Activated CD4-positive, alpha-beta T cell treated with anti-CD3 and anti-CD28 coated beads for 24 hours (primary cell): ENCODE data around the gene ACTL9.

Experiments
- DNase-seq, 2 donors: peaks; one replicate each; pipeline ENCODE4 v3.0.0-alpha.2; 2020; ENCODE audit warnings: low read depth in 2 of 2

ACTL9 gene

DNA sequence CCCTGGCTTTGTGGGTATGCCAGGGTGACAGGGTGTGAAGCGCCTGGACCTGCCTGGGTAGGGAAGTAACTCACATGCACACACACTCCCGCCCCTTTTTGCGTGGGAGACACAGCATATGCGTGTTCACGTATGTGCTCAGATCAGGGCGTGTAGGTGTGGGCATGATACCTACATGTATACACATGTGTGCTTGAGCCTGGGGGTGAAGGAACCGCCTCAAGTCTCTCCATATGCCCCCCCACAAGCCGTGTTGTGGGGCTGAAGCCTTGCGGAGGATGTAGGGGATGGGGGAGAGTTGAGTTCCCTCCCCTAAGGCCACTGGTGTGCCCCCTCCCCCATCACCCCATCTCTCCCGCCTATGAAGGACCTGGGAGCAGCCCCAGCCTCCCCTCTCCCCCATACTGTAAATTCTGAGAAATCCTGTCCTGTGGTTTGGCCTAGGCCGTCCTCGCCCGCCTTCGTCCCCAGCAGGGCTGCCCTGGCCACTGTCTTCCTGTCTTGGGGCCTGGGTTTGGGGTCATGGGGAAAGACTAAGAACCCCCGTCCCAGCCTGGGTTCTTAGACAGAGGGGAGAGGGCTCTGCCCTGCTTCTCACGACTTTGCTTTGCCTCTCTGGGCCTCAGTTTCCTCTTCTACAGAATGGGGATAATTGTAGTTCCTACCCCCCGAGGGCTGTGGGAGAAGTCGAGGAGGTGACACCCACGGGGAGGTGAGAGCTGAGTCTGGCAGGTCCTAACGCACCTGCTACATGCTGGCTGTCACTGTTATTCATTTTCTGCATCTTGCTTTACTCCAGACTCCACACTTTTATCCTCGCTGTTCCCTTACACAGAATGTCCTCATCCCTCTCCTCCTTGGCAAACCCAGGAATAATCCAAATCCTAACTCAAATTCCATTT is 14.3 kb downstream of the ACTL9 start:
- no peak for DNase-seq

DNA sequence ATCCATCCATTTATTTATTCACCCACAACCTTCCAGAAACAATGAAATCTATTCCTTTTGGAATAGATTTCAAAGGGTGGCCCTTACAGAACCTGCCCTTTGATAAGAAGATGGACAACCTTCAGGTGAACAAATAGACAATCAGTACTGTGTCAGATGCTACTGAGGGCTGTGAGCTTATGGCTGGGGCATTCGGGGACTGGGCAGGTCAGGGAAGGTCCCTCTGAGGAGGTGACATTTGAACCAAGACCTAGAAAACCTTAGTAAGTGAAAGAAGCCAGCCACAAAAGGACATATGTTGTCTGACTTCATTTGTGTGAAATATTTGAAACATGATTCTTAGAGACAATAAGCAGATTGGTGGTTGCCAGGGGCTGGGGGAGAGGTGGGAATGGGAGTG is 15.7 kb downstream of the ACTL9 start:
- DNase-seq = no peak

DNA sequence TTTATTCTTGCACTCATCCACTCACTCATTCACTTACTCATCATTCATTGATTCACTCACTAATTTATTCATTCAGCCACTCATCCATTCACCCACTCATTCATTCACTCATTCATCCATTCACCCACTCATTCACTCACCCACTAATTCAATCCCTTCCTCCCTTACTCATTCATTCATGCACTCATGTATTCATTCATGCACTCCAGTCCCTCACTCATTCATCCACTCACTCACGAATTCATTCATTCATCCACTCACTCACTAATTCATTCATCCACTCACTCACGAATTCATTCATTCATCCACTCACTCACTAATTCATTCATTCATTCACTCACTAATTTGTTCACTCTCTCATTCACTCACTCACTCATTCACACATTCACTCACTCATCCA is 16.1 kb downstream of the ACTL9 start:
- no peak for DNase-seq

DNA sequence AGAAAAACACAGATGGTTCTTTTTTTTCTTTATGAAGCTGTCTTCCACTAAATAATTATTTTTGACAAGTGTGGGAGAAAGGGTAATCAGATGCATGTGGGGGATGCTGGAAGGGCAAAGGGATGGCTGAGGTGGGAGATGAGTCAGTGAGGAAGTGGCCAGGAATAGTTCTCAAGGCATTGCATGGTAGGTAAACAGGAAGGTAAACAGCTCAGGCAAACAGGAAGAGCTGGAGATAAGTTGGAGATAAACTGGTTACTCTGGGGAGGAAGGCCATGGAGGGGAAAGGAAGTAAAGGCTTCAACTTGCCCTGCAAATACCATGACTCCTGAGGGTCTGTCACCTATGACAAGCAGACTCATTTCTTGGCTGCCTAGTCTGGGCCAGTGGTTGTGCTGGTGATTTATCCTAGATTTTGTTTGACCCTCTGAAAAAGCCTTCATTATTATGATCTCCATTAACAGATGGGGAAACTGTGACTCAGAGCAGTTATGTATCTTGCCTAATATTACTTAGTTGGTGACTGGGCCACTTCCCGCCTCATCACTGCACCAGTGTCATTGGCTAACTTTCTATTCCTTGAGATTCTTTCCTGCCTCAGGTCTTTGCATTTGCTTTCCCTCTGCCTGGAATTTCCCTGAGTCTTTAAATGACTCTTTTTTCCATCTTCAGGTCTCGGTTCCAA is 17.1 kb downstream of the ACTL9 start:
- DNase-seq = no peak

DNA sequence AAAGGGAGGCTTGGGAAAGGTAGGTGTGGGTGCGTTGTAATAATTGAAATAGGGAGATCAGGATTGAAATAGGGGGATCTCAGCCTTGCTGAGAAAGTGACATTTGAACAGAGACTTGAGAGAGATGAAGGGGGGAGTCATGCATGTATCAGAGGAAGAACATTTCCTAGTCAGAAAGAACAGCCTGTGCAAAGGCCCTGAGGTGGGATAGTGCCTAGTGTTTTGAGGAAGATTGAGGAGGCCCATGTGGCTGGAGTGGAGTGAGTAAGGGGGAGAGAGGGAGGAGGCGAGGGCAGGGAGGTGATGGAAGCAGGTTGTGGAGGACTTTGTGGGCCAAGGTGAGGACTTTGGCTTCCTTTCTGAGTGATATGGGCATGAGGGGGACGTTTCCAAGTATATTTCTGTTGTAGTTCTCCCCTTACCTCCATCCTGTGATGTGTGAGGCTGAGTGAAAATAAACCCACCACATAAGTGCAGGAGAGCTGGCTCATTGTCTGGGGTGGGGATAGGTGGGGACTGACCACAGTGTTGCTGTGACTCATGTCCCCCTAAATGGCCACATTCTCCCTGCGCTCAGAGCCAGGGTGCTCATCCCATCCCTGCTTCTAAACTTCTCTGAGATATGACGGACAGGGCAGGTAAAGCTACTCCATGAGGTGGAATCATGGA is 17.8 kb downstream of the ACTL9 start:
- no peak for DNase-seq

DNA sequence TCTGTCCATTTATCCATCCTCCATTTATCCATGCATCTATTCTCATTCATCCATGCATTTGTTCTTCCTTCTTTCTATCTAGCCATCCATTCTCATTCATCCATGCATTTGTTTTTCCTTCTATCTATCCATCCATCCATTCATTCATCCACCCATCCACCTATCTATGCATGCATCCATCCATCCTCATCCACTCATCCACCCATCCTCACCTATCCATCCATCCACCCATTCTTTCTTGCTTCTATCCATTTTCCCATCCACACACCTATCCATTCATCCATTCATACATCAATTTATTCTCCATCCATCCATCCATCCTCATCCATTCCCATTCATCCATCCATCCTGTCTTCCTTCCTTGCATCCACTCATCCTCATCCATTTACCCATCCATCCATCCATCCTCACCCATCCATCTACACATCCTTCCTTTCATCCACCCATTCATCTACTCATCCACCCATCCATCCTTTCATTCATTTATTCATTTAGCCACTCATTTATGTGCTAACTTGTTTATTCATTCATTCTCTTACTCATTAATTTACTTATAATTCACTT is 20.3 kb downstream of the ACTL9 start:
- DNase-seq = no peak

DNA sequence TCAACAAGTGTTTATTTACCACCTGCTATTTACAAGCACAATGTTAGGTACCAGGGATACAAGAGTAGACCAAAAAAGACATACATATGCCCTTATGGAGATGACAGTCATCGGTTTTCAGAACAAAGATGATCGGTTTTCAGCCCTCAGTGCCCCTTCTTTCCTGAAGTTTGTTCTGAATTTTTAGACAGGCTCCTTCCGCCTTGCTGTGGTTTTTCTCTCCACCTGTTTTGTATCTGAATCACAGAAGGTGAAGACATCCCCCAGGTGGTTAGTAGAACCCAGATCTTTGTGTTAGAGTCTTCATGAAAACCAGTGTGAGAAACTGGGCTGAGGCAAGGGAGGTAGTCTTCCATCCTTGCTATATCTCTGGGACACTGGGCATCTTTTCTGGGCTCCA is 23.5 kb downstream of the ACTL9 start:
- DNase-seq = no peak

DNA sequence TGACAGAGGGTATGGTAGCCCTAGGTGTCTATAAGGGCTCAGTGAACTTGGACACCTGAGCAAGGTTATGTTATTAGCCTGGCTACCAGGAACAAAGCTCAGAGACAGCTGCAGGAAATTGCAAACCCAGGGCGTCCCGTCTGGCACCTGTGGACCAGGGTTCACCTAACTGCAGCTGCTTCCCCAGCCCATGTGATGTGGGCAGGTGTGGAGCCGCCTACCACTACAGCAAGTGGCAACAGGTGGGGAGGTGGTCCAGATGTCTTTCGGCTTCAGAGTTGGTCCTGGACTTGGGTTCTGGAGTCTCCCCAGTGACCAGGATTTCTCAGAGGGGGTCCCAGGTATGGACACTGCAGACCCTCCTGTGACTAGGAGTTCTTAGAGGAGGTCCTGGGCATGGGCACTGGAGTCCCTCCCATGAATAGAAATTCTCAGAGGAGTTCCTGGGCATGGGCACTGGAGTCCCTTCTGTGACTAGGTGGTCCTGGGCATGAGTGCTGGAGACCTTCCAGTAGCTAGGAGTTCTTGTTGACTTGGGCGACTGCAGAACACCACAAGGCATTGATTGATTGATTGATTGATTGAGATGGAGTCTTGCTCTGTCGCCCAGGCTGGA is 25.2 kb downstream of the ACTL9 start:
- no peak for DNase-seq

DNA sequence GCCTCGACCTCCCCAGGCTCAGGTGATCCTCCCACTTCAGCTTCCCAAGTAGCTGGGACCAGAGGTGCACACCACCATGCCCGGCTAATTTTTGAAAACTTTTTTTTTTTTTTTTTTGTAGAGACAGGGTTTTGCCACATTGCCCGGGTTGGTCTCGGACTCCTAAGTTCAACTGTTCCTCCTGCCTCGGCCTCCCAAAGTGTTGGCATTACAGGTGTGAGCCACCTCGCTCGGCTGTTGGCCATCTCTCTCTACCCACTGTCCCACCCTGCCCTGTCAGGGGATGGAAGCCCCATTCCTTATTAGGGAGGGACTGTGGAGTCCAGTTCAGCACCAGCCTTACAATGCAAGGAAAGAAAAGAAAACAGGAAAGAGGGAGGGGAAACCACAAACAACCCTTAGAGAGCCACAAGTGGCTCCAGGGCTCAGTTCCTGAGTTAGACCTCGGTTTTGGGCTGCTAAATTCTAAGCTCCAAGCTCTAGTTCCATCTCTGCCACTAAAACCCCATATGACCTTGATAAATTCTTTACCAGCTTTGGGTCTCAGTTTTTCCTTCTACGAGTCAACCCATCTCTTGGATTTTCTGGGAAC is 31.7 kb downstream of the ACTL9 start:
- no peak for DNase-seq

DNA sequence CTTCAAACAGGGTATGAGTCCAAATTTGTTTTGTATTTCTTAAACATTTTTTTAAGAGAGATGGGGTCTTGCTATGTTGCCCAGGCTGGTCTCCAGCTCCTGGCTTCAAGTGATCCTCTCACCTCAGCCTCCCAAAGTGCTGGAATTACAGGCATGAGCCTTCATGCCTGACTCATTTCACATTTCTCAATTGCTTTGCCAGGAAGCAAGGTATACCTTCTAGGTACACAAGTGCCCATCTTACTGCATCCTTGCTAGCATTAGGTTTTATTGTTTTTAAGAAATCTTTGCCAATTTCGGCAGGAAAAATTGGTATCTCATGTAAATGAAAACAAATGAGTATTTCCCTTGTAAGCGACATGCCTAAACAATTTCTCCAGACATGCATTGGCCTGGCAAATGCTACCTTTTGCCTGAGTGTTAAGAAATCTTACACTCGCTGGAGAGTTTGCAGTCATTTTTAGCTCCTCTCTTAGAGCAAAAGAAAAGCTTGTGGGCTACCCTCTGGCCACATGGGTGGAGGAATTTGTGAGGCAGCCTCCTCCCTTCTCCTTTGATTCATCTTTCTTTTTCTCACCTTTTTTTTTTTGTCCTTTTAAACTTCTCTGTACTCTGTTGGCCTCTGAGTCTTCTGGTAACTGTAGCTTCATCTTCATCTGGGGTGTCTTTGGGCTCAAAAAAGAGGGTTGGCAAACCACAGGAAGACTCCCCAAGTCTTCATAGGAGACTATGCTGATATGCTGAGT is 33.0 kb downstream of the ACTL9 start:
- DNase-seq = no peak

DNA sequence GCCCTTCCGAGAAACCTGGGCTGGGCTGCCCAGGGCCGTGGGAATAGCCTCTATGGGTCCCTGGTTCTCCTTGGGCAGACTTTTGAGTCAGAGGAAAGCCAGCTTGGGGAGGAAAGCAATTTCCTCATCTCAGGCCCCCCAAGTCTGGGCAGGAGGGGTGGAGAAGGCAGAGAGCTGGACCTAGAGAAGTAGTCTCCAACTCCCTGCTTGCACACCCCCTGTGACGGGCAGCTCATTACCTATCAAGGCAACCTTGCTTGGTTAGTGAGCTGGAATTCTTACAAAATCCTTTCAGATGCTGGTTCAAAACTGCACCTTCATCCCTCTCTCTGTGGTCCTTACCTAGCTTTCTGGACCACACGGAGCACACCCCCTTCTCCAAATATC is 33.9 kb downstream of the ACTL9 start:
- no peak for DNase-seq

DNA sequence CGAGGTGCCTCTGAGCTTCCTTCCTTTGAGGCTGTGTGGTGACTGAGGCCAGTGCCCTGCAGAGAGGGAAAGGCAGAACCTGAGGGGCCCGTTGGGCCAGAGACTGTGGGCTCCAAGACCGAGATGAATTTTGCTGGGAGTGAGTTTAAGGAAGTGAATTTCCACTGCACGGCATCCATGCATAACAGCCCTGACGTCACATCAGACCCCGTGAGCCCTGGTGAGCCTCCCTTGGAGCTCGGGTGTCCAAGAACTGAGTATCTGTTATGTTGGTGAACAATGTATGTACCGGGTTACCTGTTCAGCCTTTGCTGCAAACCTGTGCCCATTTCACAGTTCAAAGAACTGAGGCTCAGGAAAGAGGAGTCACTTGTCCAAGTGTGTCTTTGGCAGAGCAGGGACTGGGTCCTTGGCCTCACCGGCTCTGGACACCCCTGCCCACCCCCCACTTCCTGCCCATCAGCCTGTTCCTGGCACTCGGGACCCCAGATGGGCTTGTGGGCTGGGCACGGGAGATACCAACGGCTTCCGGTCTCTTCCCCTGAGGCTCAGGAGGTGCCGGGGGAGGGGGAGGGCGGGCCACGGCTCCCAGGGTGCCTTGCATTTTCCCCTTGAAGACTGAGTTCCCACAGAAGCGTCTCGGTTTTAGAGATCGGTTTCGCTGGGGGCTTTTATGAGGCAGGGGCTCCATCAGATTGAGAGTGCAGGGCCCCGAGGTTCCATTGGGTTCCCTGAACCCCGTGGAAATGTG is 34.5 kb downstream of the ACTL9 start:
- peak in 1 of 2 donors; percentile 21 for DNase-seq

DNA sequence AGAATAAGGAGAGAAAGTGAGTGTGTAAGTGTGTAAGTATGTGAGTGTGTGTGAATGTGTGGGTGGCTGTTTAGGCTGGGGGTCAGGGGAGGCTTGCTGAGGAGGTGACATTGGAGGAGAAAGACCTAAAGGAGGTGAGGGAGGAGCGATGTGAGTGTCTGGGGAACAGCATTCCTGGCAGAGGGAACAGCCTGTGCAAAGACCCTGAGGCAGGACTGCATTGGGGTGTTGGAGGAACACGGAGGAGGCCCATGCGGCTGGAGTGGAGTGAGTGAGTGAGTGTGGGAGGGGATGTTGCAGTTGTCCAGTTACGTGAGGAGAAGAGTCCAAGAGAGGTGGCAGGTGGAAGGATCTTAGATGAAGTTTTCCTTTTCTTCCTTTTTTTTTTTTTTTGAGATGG is 36.3 kb downstream of the ACTL9 start:
- DNase-seq = no peak

DNA sequence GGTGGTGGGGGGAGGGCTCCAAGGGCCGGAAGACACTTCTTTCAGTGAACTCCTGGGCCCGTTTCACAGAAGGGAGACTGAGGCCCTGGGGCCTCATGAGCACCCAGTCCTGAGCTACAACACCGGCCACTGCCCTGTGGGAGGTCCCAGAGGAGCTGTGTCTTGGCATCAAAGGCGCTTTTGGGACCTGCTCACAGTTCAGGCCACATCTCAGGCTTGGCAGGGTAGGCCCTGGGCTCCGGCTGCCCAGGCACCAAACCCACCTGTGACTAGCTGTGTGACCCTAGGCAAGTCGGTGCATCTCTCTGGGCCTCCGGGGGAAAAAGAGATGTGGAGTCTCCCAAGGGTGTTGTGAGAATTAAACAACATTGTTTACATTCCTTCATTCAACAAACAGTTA is 38.7 kb downstream of the ACTL9 start:
- no peak for DNase-seq

DNA sequence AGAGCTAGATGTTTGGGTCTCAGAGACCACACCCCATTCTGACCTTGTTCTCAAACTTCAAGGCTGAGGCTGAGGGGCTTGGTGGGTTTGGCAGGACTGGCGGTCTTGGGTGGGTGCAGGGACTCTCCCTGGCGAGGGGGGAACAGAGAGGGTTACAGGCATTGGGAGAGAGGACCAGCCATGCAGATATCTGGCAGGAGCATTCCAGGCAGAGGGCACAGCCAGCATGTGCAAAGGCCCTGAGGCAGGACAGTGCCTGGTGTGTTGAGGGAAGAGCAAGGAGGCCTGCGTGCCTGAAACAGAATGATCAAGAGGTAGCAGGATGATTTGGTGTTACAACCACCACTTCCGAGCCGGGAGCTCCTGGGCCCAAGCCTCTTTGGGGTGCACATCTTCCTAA is 40.7 kb downstream of the ACTL9 start:
- DNase-seq = no peak

DNA sequence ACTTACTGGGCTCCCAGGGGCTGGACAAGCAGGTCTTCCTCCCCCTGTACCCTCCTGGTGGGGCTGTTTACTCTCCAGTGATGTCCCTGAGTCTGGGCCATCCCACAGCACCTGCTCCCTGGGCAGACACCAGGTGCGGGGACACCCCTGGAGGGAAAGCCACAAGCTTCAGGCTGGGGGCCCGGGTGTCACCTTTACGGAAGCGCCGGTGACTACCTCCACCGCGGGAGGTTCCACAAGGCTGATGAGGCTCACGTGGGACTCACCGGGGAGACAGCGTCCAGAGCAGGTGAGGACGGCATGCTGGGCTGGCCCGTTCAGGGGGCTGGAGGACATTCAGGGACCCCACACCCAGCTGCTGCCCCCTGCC is 43.3 kb downstream of the ACTL9 start:
- DNase-seq = no peak

DNA sequence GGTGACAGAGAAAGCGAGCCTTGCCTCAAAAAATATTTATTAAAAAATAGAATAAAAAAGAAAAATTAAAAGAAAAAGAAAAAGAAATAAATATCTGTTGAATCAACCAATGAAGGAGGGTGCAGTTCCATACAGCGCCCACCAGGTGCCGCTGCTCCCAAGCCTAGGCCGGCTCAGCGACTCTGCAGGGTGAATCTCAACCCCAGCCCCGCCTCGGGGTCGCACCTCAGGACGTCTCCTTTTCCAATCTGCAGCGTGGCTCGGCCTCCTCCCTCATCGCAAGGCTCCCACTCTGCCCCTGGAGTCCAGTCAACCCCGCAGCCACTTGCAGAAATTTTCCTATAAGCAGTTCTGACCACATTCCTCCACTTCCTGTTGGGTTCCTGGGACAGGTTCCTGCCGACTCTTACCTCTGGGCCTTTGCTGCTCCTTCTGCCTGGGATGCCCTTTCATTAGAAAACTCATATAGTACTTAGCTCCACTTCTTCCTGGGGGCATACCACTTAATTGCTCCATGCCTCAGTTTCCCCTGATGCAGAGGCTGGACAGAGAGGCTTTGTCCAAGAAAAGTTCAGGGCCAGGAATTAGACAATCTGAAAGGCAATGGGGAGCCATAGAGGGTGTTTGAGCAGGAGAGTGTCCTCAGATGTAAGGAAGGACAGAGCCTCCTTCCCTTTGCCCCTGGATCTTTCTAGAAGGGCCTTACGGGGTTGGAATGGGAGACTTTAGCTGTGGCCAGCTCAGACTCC is 43.8 kb downstream of the ACTL9 start:
- peak; percentile 56 to 58 for DNase-seq

DNA sequence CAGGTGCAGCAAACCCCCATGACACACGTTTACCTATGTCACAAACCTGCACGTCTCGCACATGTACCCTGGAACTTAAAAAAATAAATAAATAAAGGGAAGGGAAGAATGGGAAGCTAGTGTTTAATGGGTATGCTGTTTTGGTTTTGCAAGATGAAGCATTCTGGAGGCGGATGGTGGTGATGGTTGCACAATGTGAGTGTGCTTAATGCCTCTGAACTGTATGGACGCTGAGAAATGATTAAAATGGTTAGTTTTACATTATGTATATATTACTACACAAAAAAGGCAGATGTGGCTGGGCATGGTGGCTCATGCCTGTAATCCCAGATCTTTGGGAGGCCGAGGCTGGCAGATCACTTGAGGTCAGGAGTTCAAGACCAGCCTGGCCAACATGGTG is 50.4 kb downstream of the ACTL9 start:
- no peak for DNase-seq
